ENCODE measurements around the gene ZFY.

Gene ZFY

DNA sequence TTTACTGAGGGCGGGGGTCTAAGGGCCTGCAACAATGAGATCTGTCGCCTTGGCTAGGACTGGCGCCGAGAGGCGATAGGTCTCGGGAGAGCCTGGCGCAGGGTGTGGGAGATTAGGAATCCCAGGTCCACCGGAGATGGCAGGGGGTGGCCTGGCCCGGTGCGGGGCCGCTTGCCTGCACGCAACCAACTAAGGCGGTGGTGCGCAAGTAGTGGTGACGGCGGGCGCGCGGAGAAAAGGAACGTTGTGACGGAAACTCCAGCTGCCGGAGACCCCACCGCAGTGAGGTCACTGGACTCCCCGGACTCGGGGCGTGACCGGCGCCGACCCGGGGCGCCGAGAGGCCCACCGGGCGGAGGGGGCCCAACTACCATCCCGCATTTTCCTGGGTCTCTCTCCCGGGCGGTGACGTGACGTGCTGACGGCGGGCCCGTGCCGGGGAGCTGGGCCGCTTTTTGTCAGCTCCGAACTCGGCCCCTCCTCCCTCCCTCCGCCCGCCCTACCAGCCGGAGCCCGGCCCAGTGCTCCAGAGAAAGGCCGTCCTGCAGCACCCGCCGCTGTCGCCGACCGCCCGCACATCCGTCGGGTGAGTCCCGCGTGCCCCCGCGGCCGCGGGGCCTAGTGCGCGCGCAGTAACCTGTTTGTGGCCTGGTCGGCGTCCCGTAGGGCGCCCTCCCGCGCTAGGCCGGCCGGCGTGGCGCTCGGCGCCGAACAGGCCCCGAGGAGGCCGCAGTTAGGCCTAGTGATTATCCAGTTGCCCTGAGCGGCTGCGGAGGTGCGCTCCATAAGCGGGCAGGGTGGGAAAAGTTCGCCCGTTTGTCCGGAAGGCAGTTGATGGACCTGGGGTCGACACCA lies at the start of gene ZFY:
Gene ZFY, plus strand, starts transcription at position 521 of the 855 bp plus-strand sequence. CDS start 18,556 bp downstream, outside the sequence.
- Histone ChIP-seq H3K4me1 (ENCODE audit: insufficient read depth, low read length) (no peaks in the 10 kb centered on the region), H3K9me3 (ENCODE audit: control insufficient read depth, insufficient read depth, low read length) (no peaks in the 10 kb centered on the region), H3K9ac (ENCODE audit: low read depth, low read length) (no peak within 1 kb of the TSS), H3K36me3 (ENCODE audit: insufficient read depth, low read length) (no peaks in the 10 kb centered on the region)

DNA sequence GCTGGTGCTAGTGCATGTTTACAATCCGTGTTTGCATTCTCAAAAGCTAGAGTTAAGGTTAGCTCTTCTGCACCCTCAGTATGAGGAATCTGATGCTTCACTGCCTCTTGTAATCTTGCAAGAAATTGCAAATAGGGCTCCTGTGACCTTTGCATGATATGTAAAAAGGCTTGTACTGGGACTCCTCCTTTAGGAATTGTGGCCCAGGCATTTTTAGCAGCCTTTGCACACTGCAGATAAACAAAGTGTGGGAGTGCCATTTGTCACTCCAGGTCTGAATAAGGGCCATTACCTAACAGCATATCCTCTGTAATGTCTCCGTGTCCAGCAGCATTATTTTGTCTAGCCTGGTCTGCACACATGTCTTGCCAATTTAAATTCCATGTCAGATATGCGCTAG lies 49.3 kb upstream of the ZFY start:
- Histone ChIP-seq H3K9ac (ENCODE audit: low read depth, low read length) (no peak overlapping the region), H3K4me1 (ENCODE audit: insufficient read depth, low read length) (no peaks in the 10 kb centered on the region)

DNA sequence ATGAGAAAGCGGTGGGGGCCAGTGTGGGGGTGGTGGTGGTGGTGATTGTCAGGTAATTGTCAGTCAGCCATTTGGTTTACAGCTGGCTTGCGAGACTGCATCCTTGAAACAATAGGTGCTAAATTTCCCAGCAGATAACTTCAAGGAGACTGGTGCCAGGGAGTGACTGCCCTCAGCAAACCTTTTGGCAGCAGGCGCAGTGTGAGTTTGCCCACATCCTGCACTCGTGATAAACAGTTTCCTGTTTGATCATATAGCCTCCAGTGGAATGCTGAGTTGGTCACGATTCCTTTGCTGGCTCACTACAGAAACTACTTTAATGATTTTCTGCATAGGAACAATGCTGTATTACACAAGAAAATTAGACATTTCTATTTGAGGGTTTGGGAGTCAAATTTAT lies 47.8 kb upstream of the ZFY start:
- H3K9me3 ChIP-seq (ENCODE audit: control insufficient read depth, insufficient read depth, low read length): no peaks in the 10 kb centered on the region
- no peaks in the 10 kb centered on the region for H3K36me3 ChIP-seq (ENCODE audit: insufficient read depth, low read length)
- no peaks in the 10 kb centered on the region for H3K4me1 ChIP-seq (ENCODE audit: insufficient read depth, low read length)
- H3K9ac ChIP-seq (ENCODE audit: low read depth, low read length): no peak overlapping the region

More for the DNA sequence above, 49.3 kb upstream of the ZFY start:
- no peaks in the 10 kb centered on the region for H3K9me3 ChIP-seq (ENCODE audit: control insufficient read depth, insufficient read depth, low read length)
- H3K36me3 ChIP-seq (ENCODE audit: insufficient read depth, low read length): no peaks in the 10 kb centered on the region

GRCh38 chrY:2887955-2888354 lies 47.2 kb upstream of the ZFY start:
- H3K4me1 ChIP-seq (ENCODE audit: insufficient read depth, low read length): no peaks in the 10 kb centered on the region
- H3K9ac ChIP-seq (ENCODE audit: low read depth, low read length): no peak overlapping the region
- H3K36me3 ChIP-seq (ENCODE audit: insufficient read depth, low read length): no peaks in the 10 kb centered on the region
- no peaks in the 10 kb centered on the region for H3K9me3 ChIP-seq (ENCODE audit: control insufficient read depth, insufficient read depth, low read length)

DNA sequence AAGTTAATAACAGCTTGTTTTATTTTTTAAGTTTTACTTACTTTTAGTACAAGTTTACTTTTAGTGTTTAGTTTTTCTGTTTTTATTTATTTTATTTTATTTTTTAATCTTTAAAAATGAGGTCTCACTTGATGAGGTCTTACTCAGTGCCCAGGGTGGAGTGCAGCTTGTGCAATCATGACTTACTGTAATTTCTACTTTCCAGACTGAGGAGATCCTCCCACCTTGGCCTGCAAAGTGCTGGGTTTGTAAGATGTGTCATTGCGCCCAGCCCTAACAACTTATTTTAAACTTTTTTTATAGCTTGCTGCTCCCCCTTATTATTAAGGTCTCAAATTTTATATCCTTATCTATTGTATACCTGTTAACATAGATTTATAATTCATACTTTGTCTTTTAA lies 41.7 kb upstream of the ZFY start:
- Histone ChIP-seq H3K9ac (ENCODE audit: low read depth, low read length) (no peak overlapping the region), H3K36me3 (ENCODE audit: insufficient read depth, low read length) (no peaks in the 10 kb centered on the region), H3K9me3 (ENCODE audit: control insufficient read depth, insufficient read depth, low read length) (no peaks in the 10 kb centered on the region), H3K4me1 (ENCODE audit: insufficient read depth, low read length) (no peaks in the 10 kb centered on the region)

DNA sequence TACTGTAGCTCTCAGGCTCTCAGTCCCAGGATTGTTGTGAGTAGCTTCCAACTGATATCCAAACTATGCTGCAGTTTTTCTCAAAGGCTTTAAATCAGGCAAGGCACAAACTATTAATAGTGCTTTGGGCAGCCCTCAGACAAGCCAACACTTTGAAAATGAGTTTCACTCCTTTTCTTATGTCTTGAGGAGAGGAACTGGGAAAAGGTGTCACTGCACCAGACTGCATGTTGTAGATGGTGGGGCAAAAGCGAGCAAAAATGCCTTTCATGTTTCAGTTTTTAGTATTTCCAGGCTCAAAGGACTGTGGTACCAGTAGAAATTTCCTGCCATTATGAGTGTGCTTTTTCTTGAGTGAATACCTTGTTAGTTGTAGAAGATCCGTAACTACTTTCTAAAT lies 39.1 kb upstream of the ZFY start:
- Histone ChIP-seq H3K9ac (ENCODE audit: low read depth, low read length) (no peak overlapping the region), H3K36me3 (ENCODE audit: insufficient read depth, low read length) (no peaks in the 10 kb centered on the region), H3K9me3 (ENCODE audit: control insufficient read depth, insufficient read depth, low read length) (no peaks in the 10 kb centered on the region), H3K4me1 (ENCODE audit: insufficient read depth, low read length) (no peaks in the 10 kb centered on the region)

DNA sequence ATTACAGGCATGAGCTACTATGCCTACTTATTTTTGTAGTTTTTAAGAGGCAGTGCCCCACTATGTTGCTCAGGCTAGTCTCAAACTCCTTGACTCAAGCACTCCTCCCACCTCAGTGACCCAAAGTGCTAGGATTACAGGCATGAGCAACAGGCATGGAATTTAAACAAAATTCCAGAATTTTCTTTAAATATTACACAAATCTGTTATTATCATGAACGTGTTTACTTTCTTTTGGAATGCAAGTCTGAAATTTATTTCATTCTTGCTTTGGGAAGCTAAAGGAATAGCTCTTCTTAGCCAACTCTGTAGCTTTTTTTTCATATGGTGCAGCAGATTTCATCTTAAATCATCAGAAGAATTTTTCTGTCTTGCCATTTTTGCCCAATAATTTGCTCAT lies 27.8 kb upstream of the ZFY start:
- Histone ChIP-seq H3K9me3 (ENCODE audit: control insufficient read depth, insufficient read depth, low read length) (no peaks in the 10 kb centered on the region), H3K9ac (ENCODE audit: low read depth, low read length) (no peak overlapping the region), H3K36me3 (ENCODE audit: insufficient read depth, low read length) (no peaks in the 10 kb centered on the region), H3K4me1 (ENCODE audit: insufficient read depth, low read length) (no peaks in the 10 kb centered on the region)

GRCh38 chrY:2913066-2913815 lies 21.9 kb upstream of the ZFY start:
- H3K9ac ChIP-seq (ENCODE audit: low read depth, low read length): no peak overlapping the region
- H3K4me1 ChIP-seq (ENCODE audit: insufficient read depth, low read length): no peaks in the 10 kb centered on the region
- H3K9me3 ChIP-seq (ENCODE audit: control insufficient read depth, insufficient read depth, low read length): no peaks in the 10 kb centered on the region
- H3K36me3 ChIP-seq (ENCODE audit: insufficient read depth, low read length): no peaks in the 10 kb centered on the region

GRCh38 chrY:2934078-2934477 lies 1.1 kb upstream of the ZFY start:
- Histone ChIP-seq H3K4me1 (ENCODE audit: insufficient read depth, low read length) (no peaks in the 10 kb centered on the region), H3K9ac (ENCODE audit: low read depth, low read length) (no peak overlapping the region), H3K9me3 (ENCODE audit: control insufficient read depth, insufficient read depth, low read length) (no peaks in the 10 kb centered on the region), H3K36me3 (ENCODE audit: insufficient read depth, low read length) (no peaks in the 10 kb centered on the region)

DNA sequence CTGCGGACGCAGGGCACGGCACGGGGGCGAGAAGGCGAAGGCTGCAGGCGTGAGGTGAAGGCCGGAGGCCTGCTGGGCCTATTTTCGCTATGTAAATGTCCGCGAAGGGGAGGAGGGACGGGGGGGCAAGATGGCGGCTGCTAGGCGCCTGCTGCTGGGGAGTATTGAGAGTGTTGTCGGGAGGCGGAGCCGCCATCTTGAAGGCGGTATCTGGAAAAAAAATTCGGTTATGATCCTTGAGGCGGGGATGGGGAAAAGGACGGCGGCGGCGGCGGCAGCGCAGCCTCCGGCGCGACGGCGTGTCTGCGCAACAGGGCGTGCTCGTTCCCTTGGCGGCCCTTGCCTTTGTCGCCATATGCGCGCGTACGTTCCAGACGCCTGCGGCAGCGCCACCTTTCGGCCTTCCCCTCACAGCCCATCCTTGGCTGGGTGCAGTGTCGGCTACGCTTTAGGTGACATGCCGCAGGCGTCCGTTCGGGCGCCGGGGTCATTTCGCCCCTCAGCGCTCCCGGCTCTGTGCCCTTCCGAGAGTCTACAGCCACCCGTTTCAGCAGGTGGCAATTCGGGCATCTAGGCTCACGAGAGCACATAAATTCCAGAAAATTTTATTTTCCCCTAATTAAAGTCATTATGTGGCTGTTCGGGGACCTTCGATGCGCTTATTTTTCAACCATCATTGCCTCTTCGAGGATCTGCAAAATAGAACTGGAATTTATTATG lies 695 bp downstream of the ZFY start:
- H3K9me3 ChIP-seq (ENCODE audit: control insufficient read depth, insufficient read depth, low read length): no peaks in the 10 kb centered on the region
- H3K36me3 ChIP-seq (ENCODE audit: insufficient read depth, low read length): no peaks in the 10 kb centered on the region
- H3K9ac ChIP-seq (ENCODE audit: low read depth, low read length): no peak overlapping the region
- H3K4me1 ChIP-seq (ENCODE audit: insufficient read depth, low read length): no peaks in the 10 kb centered on the region

DNA sequence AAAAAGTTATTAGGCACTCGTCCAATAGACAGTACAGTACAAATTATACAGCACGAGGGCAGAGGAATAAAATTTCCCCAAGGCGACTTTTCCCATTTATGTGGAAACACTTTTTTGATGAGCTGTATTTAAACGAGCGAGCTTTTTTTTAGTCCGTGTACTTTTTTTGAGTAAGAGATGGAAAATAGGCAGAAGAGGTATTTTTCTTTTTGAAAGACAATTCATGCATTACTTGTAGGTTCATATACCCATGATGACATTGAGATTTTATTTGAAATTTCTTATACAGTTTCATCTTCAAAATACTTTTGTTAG lies 1.2 kb downstream of the ZFY start:
- Histone ChIP-seq H3K36me3 (ENCODE audit: insufficient read depth, low read length) (no peaks in the 10 kb centered on the region), H3K9me3 (ENCODE audit: control insufficient read depth, insufficient read depth, low read length) (no peaks in the 10 kb centered on the region), H3K9ac (ENCODE audit: low read depth, low read length) (no peak overlapping the region), H3K4me1 (ENCODE audit: insufficient read depth, low read length) (no peaks in the 10 kb centered on the region)

GRCh38 chrY:2937149-2937548 lies 2.0 kb downstream of the ZFY start:
- H3K9ac ChIP-seq (ENCODE audit: low read depth, low read length): no peak overlapping the region
- H3K4me1 ChIP-seq (ENCODE audit: insufficient read depth, low read length): no peaks in the 10 kb centered on the region
- H3K36me3 ChIP-seq (ENCODE audit: insufficient read depth, low read length): no peaks in the 10 kb centered on the region
- no peaks in the 10 kb centered on the region for H3K9me3 ChIP-seq (ENCODE audit: control insufficient read depth, insufficient read depth, low read length)

- Histone ChIP-seq H3K9me3 (ENCODE audit: control insufficient read depth, insufficient read depth, low read length) (no peaks in the 10 kb centered on the region), H3K9ac (ENCODE audit: low read depth, low read length) (no peak overlapping the region), H3K4me1 (ENCODE audit: insufficient read depth, low read length) (no peaks in the 10 kb centered on the region), H3K36me3 (ENCODE audit: insufficient read depth, low read length) (no peaks in the 10 kb centered on the region)
These were observed 14.5 kb downstream of the ZFY start for GRCh38 chrY:2949590-2950252.

DNA sequence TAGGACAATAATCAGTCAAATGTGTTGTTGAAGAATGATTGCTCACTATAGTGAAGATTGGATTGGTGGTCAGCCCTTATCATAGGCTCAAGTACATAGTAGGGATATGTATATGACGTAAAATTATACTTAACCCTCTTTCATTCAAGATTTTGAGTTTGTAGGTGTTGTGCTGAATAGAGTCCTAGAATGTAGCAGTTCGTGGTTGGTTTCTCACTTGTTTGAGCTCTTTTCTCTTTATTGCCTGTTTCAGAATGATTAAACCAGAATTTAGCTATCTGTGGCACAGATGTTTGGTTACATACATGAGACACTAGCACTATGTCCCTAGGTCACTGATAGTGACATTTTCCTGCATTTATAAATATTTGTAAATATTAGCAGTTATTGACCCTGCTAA lies 15.5 kb downstream of the ZFY start:
- Histone ChIP-seq H3K4me1 (ENCODE audit: insufficient read depth, low read length) (no peaks in the 10 kb centered on the region), H3K9ac (ENCODE audit: low read depth, low read length) (no peak overlapping the region), H3K36me3 (ENCODE audit: insufficient read depth, low read length) (no peaks in the 10 kb centered on the region), H3K9me3 (ENCODE audit: control insufficient read depth, insufficient read depth, low read length) (no peaks in the 10 kb centered on the region)

All from ES-I3 (cell line).